ENCODE results near the gene TBX15.
"Not testable (repeated sequence)": the region's sequence is repeated elsewhere in the genome, so short reads cannot be mapped to it uniquely, and the experiment has no call there.

TBX15 gene

GRCh38 chr1:118923319-118923718 lies 64.8 kb downstream of the TBX15 start:
- no peak for DNase-seq

DNA sequence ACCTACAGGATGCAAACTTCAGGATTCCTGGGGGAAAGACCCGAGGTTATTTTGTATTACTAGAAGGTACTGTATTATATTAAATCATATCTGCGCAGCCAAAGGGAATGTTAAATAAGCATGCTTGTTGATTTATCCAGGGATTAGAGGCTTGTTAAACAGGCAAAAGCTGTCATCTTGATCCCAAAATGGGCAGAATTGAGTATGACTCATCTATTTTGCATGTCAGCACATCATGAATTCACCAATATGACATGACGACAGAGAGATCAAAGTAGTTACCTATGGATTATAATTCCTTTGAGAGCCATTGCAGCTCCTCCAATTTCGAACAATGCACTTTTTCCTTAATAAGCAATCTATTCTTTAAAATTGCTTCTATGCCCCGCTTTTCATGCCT lies 66.1 kb downstream of the TBX15 start:
- DNase-seq, result no peak

- DNase-seq, result no peak
Observed at GRCh38 chr1:118920124-118920717, 67.9 kb downstream of the TBX15 start.

DNA sequence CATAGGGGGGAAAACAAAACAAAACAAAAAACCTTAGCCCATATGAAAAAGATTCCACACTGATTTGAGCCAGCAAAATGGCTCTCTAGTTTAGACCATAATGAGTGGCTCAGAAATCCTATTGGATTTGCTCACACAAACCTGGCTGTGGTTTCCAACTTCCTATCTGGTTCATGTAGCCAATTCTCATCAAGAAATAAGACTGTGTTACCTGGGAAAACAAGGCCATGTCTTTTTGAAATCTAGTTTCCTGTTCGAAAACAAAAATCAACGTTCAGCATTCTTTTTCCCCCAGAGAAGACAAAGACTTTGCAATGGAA lies 69.2 kb downstream of the TBX15 start:
- DNase-seq, result no peak

DNA sequence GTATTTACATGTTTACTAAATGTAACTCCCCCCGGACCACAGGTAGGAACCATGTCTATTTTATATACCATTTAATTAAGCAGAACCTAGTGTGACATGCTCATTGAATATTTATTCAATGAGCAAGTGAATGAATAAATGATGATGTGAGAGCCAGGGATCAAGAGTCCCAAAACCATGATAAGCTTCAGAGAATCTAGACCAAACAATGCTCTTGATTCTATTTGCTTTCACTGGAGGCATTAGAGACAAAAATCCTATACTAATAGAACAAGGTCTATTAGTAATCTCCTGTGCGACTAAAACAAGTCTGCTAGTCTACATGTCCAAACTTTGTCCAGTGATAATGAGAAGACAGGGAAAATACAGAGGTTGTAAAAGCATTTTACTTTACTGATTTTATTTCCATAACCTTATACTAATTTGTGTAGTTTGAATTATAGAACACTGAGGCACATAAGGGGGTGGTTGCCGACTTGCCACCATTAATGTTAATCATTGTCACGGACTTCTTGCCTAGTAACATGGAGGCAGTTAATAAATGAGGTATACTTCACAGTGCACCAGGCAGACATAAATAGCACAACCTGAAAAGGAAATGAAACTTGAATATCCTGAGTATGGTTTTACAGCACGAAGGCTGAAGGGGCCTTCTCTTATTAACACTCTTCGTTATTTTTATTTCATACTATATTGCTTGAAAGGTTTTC lies 69.8 kb downstream of the TBX15 start:
- DNase-seq, result no peak

- DNase-seq, result not testable (repeated sequence)
Observed at GRCh38 chr1:118916346-118916745, 71.8 kb downstream of the TBX15 start.

DNA sequence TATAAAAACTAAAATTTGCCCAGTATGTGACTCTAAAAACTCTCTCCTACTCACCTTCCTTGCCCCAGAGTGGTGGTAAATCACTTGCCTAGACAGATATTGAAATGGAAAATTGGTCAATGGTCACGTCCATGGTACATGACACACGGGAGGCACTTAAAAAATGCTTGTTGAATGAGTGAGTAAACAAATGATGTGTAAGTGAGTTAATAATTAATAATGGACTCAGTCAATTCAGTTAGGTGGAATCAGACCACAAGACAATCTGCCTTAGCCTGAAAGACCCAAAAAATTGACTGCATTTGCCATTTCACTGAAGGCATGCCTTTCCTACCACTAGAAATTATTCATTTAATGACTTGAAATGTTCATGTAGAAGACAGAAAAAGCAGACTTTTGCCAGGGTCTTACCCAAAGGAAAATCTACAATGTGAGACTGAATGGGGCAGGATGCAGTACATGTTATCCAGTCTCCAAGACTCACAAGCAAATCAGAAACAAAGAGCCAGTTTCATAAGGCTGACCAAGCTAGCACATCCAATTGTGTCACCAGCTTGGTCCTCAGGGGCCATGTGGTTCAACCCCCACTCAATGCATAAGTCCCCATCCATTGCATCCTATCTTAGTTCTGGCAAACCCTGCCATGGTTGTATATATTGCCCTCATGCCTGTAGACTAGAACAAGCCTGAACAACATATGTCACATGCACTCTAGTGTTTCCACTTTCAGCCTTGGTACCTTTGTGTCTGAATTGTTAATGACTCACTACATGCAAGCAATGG lies 73.6 kb downstream of the TBX15 start:
- no peak for DNase-seq

GRCh38 chr1:118913818-118914217 lies 74.3 kb downstream of the TBX15 start:
- no peak for DNase-seq

DNA sequence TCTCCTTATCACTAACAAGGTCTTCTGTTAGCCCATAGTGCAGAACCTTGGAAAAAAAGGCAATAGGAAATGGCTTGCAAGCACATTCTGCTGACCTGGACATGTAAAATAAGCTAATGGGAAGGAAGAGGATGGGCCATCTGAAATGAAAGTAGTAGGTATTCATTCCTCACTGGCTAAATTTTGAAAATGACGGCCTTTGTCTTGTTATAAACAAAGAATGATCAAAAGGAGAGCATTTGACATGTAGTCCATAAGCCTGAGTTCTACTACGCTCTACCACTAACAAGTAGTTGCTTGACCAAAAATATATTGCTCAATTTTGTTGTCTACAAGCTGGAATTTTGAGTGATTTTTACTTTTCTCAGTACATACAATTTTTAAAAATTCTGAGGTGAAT lies 75.6 kb downstream of the TBX15 start:
- no peak for DNase-seq

GRCh38 chr1:118911571-118911970 lies 76.6 kb downstream of the TBX15 start:
- no peak for DNase-seq

GRCh38 chr1:118907466-118907865 lies 80.7 kb downstream of the TBX15 start:
- DNase-seq, result no peak

DNA sequence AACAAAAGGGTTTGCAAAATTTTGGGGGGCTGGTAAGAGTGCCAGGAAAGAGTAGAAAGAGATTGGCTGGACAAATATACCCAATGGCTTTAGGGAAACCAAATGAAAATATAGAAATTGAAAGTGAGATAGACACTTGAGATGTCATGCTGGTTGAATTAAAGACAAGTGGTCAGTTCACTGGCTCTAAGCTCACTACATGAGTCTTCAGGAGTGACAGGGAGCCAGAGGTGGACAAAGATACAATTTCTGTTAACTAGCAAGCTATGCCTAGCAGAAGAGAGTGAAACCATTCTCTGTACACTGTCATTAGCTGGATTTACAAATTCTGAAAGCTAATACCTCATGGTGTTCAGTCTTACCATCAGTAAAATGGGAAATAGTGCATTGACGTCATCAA lies 82.5 kb downstream of the TBX15 start:
- DNase-seq, result no peak

DNA sequence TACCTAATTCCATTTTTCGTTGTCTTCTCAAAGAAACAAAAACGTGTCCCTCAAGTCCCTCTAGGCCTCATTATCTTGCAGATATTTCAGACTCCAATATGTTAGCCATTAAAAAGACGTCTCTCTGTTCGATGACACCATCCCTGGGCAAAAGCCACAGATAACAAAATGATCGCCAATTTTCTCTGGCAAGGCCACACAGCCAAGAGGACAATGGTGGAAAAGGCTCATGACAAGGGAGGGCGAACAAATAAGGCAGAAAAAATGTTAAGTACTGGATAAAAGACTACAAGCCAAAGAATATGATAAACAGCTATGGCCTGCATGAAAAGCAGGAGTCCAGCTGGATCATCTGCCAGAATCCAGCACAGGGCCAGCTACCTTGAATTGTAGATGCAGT lies 82.9 kb downstream of the TBX15 start:
- DNase-seq, result no peak

GRCh38 chr1:118902711-118903191 lies 85.4 kb downstream of the TBX15 start:
- no peak for DNase-seq

DNA sequence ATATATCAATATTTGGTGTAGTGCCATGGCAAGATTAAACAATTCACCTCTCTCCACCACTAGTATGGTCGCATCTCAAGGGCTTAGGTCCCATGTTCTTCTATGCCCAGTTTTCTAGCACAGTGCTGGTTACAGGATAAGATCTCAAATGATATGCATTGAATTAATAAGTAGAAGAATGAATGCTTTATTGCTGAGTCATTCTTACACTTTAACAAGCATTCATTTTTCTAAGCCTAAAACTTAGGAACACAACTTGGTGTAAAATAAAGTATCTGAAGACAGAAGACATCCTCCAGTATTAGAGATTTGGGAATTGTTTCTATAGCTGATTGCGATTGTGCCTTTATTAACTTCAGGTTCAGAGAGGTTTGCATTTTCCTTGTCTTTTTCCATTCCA lies 85.8 kb downstream of the TBX15 start:
- DNase-seq, result no peak

DNA sequence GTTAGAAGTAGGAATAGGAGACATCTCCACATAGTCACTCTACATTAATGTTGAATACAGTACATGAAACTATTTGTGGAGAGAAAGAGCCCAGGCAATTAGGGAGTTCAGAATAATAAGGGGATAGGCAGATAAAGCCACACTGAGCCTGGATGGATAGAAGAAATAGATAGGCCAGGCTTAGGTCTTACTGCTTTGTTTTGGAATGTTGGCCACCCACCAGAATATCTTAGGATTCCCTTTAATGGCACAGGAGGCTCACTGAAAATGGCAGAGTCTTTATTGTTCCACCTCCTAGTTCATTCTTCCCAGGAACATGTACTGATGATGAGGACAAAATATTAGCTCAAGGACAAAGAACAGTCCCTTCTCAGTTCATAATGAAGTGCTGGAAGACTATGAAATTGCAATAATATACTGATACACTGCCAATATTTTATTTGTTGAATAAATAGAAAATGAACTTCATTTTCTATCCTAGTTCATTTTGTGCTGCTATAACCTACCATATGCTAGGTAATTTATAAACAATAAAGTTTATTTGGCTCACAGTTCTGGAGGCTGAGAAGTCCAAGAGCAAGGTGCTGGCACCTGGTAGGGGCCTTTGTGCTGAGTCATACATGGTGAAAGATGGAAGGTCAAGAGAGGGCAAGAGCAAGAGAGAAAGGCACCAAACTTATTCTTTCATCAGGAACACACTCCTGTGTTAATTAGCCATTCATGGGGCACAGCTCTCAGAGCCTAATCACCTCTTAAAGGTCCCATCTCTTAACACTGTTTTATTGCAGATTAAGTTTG lies 87.3 kb downstream of the TBX15 start:
- no peak for DNase-seq

- DNase-seq, result no peak
Observed at GRCh38 chr1:118899340-118899739, 88.8 kb downstream of the TBX15 start.

- no peak for DNase-seq
Observed at GRCh38 chr1:118898712-118899111, 89.4 kb downstream of the TBX15 start.

DNA sequence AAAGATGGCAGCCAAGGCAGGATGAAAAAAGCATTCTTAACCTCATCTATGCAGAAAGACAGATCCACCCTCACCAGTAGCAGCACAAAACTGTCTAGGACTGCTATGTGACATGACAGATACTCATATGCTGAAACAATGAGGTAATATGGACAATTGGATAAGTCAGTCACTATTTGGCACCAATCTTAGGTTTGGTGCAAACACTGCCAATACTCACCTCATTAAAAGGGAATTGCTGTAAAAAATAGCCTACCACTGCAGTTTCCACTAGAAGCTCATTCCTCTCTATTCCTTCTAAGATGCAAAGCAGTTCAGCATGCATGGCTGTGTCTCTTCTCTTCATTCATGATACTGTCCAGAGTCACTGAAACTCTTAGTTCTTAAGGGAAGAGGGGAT lies 91.7 kb downstream of the TBX15 start:
- no peak for DNase-seq

GRCh38 chr1:118894836-118895235 lies 93.3 kb downstream of the TBX15 start:
- DNase-seq, result no peak

DNA sequence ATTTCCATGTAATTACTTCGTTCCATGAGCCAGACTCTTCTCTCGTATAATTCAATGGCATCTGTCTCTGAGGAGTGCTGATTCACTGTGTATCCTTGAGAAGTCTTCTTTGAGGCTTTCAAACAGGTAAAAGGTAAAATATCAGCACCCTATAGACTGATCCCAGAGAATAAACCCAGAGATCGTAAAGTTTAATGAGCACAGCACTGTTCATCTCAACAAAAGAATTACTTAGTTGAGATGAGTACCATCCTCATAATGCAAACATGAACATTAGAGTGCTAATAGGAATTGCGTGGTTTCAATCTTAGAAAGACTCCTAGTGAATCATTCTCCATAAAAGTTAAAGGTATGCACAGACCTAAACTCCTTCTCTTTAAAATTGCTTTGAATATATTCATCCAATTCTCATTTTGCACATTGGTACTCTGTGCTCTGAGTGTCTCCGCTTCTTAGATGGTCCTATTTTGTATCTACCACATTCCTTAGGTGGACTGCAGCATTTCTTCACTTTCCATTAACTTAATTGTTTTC lies 97.2 kb downstream of the TBX15 start:
- no peak for DNase-seq

GRCh38 chr1:118884946-118885345 lies 103.2 kb downstream of the TBX15 start:
- no peak for DNase-seq

DNA sequence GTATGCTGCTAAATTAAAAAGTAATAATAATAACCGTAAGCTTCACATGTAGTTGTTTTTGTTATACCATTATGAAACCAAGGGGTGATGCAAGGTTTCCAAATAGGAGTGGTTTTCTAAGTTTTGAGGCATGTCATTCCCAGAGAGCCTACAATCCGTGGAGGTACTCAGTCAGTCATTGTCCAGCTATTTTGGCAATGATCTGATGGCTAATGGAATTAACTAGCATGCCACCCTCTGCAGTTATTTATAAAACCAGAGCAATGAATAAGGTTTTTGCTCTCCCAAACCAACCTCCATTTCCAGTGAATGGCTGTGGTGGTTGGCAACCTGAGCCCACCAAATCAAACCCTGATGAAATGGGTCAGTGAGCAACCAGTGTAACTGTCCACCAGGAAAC lies 106.4 kb downstream of the TBX15 start:
- no peak for DNase-seq

All from DMS79 treated with DMSO at 0.1 percent for 48 hours (cell line).